A549 (cell line): ENCODE data around the gene CHKB. TPM values are rescaled to one million over a fixed set of nuclear protein-coding genes. Genes with fewer than 3 reads are reported as not detected.
A peak's percentile ranks its signal among the peaks of the same experiment; 100 is the strongest.
"Not testable (repeated sequence)": the region's sequence is repeated elsewhere in the genome, so short reads cannot be mapped to it uniquely, and the experiment has no call there.

ENCODE experiments used
- ATAC-seq, 2 experiments: fragments of 200-7000 bp in 1 of 2; fragments of >200 bp in 1 of 2; cut with Nextera tagmentation in 1 of 2; cut with Tn5 transposase in 1 of 2; 3 replicates each; pipeline versions ENCODE4 v1.8.0 to v1.9.1; 2018 to 2020; ENCODE audit warnings: mild to moderate bottlenecking in 1 of 2, moderate library complexity in 1 of 2
- CTCF ChIA-PET: fragments of 300-600 bp; sonication (Branson Sonifier 250); formaldehyde crosslinking; extraction: SDS; loops from one replicate; lab custom pipeline; 2021; ENCODE audit warnings: antibody characterized with exemption, inconsistent platforms; lab: Yijun Ruan, JAX
- POLR2A ChIA-PET: fragments of 350-600 bp; formaldehyde crosslinking; extraction: SDS; loops from one replicate; lab custom pipeline; 2021; ENCODE audit warnings: antibody characterized with exemption, inconsistent platforms; lab: Yijun Ruan, JAX
- DNase-seq, 2 experiments: peaks; one replicate each; pipeline versions ENCODE4 v3.0.0 to v3.0.0-alpha.2; 2011 to 2016; ENCODE audit warnings: low read depth in 1 of 2, low spot score in 1 of 2
- FAIRE-seq: peaks from 2 replicates; lab custom pipeline; 2011; peaks lifted over from hg19 to GRCh38; lab: Jason Lieb, UNC
- H3K27ac ChIP-seq, 2 experiments: fragments of >200 bp; sonication (Bioruptor Twin); formaldehyde crosslinking; 3 replicates each; pipeline ENCODE4 v1.5.1; 2016 to 2017
- H3K4me1 ChIP-seq: fragments of >200 bp; sonication (Bioruptor Twin); formaldehyde crosslinking; 3 replicates; pipeline ENCODE4 v1.6.1; 2016
- H3K4me2 ChIP-seq: fragments of >200 bp; sonication (Bioruptor Twin); formaldehyde crosslinking; 3 replicates; pipeline ENCODE4 v1.6.1; 2016
- H3K4me3 ChIP-seq: fragments of >200 bp; sonication (Bioruptor Twin); formaldehyde crosslinking; 3 replicates; pipeline ENCODE4 v1.5.1; 2016
- H3K9me3 ChIP-seq: fragments of >200 bp; sonication (Bioruptor Twin); formaldehyde crosslinking; 3 replicates; pipeline ENCODE4 v1.6.1; 2016
- BHLHE40 ChIP-seq: IDR thresholded peaks from 2 replicates; pipeline ENCODE4 v1.6.1; 2012; ENCODE audit warnings: low read depth, low read length, inconsistent platforms
- CBX2 ChIP-seq: fragments of 200-600 bp; sonication (generic); IDR thresholded peaks from 2 replicates; pipeline ENCODE4 v1.6.1; 2016; ENCODE audit warnings: low read depth, mild to moderate bottlenecking, borderline replicate concordance
- EHF ChIP-seq: fragments of 250-450 bp; sonication (Bioruptor Pico); IDR thresholded peaks from 2 replicates; pipeline ENCODE4 v1.5.0; 2020; ENCODE audit warnings: mild to moderate bottlenecking
- EHMT2 ChIP-seq: fragments of 200-600 bp; sonication (generic); IDR thresholded peaks from 2 replicates; pipeline ENCODE4 v1.6.1; 2016; ENCODE audit warnings: antibody characterized with exemption, low read depth, mild to moderate bottlenecking, moderate library complexity
- FOSB ChIP-seq: fragments of 250-450 bp; sonication (Bioruptor Pico); IDR thresholded peaks from 2 replicates; pipeline ENCODE4 v1.5.0; 2020; ENCODE audit warnings: mild to moderate bottlenecking, moderate library complexity
- FOXS1 ChIP-seq: fragments of 250-450 bp; sonication (Bioruptor Pico); IDR thresholded peaks from 2 replicates; pipeline ENCODE4 v1.5.0; 2020; ENCODE audit warnings: mild to moderate bottlenecking, moderate library complexity
- JUN ChIP-seq, 2 experiments: fragments of >200 bp; sonication (Bioruptor Twin); formaldehyde crosslinking; IDR thresholded peaks; 2 replicates in 1 of 2; 3 replicates in 1 of 2; pipeline ENCODE4 v1.6.1; 2016 to 2017
- NR3C1 ChIP-seq: fragments of >200 bp; sonication (Bioruptor Twin); formaldehyde crosslinking; IDR thresholded peaks from 3 replicates; pipeline ENCODE4 v1.6.1; 2017
- PHF8 ChIP-seq: fragments of 200-600 bp; sonication (generic); IDR thresholded peaks from 2 replicates; pipeline ENCODE4 v1.6.1; 2016; ENCODE audit warnings: low read depth, mild to moderate bottlenecking, antibody characterized with exemption, moderate library complexity, borderline replicate concordance
- RCOR1 ChIP-seq: fragments of 150-350 bp; IDR thresholded peaks from 2 replicates; pipeline ENCODE4 v1.6.1; 2014; ENCODE audit warnings: antibody characterized with exemption, low read length, low read depth
- RFX5 ChIP-seq: fragments of 450-650 bp; IDR thresholded peaks from 2 replicates; pipeline ENCODE4 v1.7.1; 2014; ENCODE audit warnings: antibody characterized with exemption, mild to moderate bottlenecking, moderate library complexity
- SMC3 ChIP-seq: fragments of >200 bp; sonication (Bioruptor Twin); formaldehyde crosslinking; IDR thresholded peaks from 3 replicates; pipeline ENCODE4 v1.6.1; 2018; ENCODE audit warnings: inconsistent platforms
- WGBS: methylation state at CpG from one replicate; pipeline ENCODE4 v1.1.6; 2017; ENCODE audit errors: missing lambda C conversion rate; 5-methylcytosine and 5-hydroxymethylcytosine counted together
- polyA plus RNA-seq, 4 experiments: library from polyadenylated mRNA; depleted of rRNA in 3 of 4; stranded (reverse); fragments of >200 nt; fragmentation: RNase III in 1 of 4; extraction: RNeasy Plus Mini Kit Qiagen cat#74134 plus additional on column Dnase treatment in 1 of 4; gene quantifications; 2 replicates in 3 of 4; 3 replicates in 1 of 4; pipeline ENCODE4 v1.2.3, GENCODE V29; 2011 to 2017
- TF ChIP-seq, protein P1 (sequence below): fragments of >200 bp; sonication (Bioruptor Twin); formaldehyde crosslinking; IDR thresholded peaks from 3 replicates; pipeline ENCODE4 v1.5.1; 2016
- TF ChIP-seq, protein P2 (sequence below): fragments of >200 bp; sonication (Bioruptor Twin); formaldehyde crosslinking; IDR thresholded peaks from 3 replicates; pipeline ENCODE4 v1.6.1; 2016

CHKB gene
- polyA plus RNA-seq, 2 of the 4 experiments (the other 2 are of a cell fraction), result 16.4 to 25.8 TPM

DNA sequence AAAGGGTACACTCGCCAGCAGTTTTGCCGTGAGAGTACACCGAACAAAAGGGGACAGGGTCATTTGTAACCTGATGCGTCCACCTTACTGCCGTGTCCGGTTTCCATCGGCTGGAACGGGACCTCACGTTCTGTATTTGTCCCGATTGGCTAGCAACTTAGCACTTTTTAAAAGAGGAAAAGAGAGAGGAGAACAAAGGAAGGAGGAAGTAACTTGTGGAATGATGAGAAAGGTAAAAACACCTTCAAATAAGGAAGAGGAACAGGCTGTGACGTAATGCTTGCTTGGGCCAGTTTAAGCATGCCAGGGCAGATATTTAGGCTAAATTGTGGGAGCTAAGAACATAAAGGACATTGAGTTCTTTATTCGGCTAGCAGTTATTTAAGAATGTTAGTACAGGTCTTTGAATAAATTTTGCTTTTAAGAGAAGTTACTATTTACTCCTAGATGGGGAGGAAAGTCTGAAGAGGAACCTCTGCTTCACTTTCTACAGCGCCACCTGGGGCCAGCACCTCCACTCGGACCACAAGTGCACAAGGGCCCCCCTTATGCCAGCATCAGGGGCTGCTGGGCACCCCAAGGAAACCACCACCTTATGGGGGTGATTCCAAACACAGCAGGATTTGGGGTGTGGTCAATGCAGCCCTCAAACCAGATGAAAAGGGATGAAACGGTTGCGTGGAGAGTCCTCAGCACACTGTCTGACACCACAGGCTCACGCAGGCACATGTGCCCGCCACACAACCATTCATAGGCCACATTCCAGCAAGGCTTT lies 39.5 kb upstream of the CHKB start:
- no peak for ATAC-seq
- TF ChIP-seq FOXS1 (CRISPR knock-in tag), result no peak
- TF ChIP-seq, protein P1, sequence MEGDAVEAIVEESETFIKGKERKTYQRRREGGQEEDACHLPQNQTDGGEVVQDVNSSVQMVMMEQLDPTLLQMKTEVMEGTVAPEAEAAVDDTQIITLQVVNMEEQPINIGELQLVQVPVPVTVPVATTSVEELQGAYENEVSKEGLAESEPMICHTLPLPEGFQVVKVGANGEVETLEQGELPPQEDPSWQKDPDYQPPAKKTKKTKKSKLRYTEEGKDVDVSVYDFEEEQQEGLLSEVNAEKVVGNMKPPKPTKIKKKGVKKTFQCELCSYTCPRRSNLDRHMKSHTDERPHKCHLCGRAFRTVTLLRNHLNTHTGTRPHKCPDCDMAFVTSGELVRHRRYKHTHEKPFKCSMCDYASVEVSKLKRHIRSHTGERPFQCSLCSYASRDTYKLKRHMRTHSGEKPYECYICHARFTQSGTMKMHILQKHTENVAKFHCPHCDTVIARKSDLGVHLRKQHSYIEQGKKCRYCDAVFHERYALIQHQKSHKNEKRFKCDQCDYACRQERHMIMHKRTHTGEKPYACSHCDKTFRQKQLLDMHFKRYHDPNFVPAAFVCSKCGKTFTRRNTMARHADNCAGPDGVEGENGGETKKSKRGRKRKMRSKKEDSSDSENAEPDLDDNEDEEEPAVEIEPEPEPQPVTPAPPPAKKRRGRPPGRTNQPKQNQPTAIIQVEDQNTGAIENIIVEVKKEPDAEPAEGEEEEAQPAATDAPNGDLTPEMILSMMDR, result peak; percentile 34
- TF ChIP-seq, all 56 proteins: peak for 1
- DNase-seq (no peak), FAIRE-seq (no peak)
- Histone ChIP-seq H3K27ac (no peak overlapping the region), H3K4me2 (peak overlapping the region; percentile 99), H3K4me1 (peaks cover 13% of the 10 kb centered on the region), H3K4me3 (no peak overlapping the region), H3K9me3 (no peaks in the 10 kb centered on the region)
- ChIA-PET CTCF (interaction anchor here (1.2 to 2.8 kb wide), 6 partner anchors 13 to 214 kb away, joined by 3 to 26 read pairs (median 8); partner anchors contain the start of genes KLHDC7B and SCO2), POLR2A (interaction anchor here (1.8 kb wide), 1 partner anchor 96 kb away, joined by 10 read pairs; the partner anchor contains the start of gene SCO2)
- WGBS, result 58% methylated on average over 15 of the region's 18 CpGs

DNA sequence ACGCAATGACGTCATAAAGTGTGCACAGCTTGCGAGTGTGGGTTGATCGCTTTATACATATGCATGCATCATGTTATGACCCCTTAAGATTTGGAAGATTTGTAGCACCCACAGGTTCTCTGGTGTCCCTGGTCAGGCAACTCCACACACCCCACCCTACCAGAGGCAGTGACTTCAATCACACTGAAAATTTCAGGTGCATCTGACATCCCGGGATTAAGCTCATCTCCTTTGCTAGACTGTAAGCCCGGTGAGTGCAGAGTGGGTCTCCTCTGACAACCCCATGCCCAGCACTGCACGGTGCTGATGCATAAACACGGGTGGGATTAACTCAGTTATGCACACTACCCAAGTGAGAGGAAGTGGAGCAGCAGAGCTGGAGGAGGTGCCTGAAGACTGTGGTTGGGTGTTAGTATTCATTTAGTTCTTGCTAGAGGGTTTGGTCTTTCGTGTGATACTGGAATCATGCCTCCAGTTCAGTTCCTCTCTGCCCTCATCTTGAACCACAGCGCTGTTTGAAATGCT lies 38.8 kb upstream of the CHKB start:
- H3K4me1 ChIP-seq, result peaks cover 9% of the 10 kb centered on the region; the same call in 2 of the 3 replicates
- DNase-seq, result no peak
- ChIA-PET POLR2A (interaction anchor here (1.8 kb wide), 1 partner anchor 96 kb away, joined by 10 read pairs; the partner anchor contains the start of gene SCO2), CTCF (interaction anchor here (0.6 to 2.9 kb wide), 21 partner anchors 9 to 466 kb away, joined by 3 to 26 read pairs (median 6); partner anchors contain the start of genes KLHDC7B and SCO2)
- peak; percentile 15 to 18; a peak in 2 of 6 replicates for ATAC-seq
- peak overlapping the region; percentile 43 for H3K4me3 ChIP-seq
- H3K9me3 ChIP-seq, result no peaks in the 10 kb centered on the region
- TF ChIP-seq RCOR1, result no peak
- TF ChIP-seq EHMT2, result no peak
- no peak for TF ChIP-seq EHF (CRISPR knock-in tag)
- TF ChIP-seq CBX2, result no peak
- TF ChIP-seq, protein P1, result no peak
- TF ChIP-seq, protein P2, sequence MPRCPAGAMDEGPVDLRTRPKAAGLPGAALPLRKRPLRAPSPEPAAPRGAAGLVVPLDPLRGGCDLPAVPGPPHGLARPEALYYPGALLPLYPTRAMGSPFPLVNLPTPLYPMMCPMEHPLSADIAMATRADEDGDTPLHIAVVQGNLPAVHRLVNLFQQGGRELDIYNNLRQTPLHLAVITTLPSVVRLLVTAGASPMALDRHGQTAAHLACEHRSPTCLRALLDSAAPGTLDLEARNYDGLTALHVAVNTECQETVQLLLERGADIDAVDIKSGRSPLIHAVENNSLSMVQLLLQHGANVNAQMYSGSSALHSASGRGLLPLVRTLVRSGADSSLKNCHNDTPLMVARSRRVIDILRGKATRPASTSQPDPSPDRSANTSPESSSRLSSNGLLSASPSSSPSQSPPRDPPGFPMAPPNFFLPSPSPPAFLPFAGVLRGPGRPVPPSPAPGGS, result no peak
- no peak for TF ChIP-seq SMC3
- no peak for TF ChIP-seq PHF8
- WGBS, result 13% methylated on average over 8 of the region's 10 CpGs
- peak overlapping the region; percentile 99 for H3K4me2 ChIP-seq
- no peak for FAIRE-seq
- no peak overlapping the region for H3K27ac ChIP-seq

DNA sequence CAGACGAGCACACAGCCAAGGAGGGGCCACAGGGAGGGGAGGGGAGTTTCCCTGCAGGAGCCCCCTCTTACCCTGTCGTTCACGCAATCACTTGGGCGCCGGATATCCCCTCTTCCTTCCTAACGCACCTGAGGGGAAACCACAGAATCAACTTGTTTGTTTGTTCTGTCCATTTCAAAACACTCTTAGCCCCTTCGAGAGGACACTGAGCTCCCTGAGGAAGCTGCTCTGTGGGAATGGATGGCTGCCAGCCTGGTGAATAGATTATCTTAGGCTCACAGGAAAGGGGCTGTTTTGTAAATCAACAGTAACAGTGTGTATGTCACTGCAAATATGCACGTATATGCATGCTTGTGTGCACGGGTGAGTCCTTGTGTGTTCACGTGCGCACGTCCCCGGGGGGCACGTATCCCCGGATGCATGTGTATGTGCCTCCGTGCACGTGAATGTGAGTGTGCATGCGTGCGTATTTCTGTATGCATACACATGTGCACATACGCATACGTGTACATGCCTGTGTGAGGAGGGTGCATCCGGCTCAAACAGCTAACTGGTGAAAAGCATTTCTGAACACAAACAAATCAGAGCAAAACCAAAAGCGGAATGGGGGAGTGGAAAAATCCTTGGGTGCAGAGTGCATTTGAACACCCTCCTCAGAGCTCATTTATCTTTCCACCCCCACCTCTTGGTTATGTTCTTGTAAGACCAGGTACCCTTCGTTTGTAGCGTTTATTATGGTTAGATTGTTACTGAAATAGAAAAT lies 38.1 kb upstream of the CHKB start:
- H3K4me3 ChIP-seq, result peak overlapping the region; percentile 43
- POLR2A ChIA-PET, result interaction anchor here (0.7 to 1.8 kb wide), 2 partner anchors 95 to 368 kb away, joined by 3 to 10 read pairs; partner anchors contain the start of gene SCO2
- no peaks in the 10 kb centered on the region for H3K9me3 ChIP-seq
- H3K4me1 ChIP-seq, result peaks cover 9% of the 10 kb centered on the region; the same call in 2 of the 3 replicates
- peak in 1 of 2 experiments; percentile 46 for DNase-seq
- H3K4me2 ChIP-seq, result peak overlapping the region; percentile 99
- H3K27ac ChIP-seq, result peak overlapping the region in 1 of 2 experiments; percentile 4; a peak in 2 of 6 replicates
- TF ChIP-seq FOSB (no peak), BHLHE40 (no peak), NR3C1 (no peak), JUN (IDR thresholded peaks at IDR 0.05) (no peak), RFX5 (no peak)
- TF ChIP-seq, all 56 proteins: peak for 0
- ATAC-seq (peak; percentile 85 to 93), FAIRE-seq (no peak)
- WGBS, result under 1% methylated on average over 18 of the region's 25 CpGs
- CTCF ChIA-PET, result interaction anchor here (0.6 to 2.9 kb wide), 39 partner anchors 9 to 465 kb away, joined by 3 to 26 read pairs (median 3); partner anchors contain the start of genes KLHDC7B, MIOX, SCO2 and TUBGCP6

DNA sequence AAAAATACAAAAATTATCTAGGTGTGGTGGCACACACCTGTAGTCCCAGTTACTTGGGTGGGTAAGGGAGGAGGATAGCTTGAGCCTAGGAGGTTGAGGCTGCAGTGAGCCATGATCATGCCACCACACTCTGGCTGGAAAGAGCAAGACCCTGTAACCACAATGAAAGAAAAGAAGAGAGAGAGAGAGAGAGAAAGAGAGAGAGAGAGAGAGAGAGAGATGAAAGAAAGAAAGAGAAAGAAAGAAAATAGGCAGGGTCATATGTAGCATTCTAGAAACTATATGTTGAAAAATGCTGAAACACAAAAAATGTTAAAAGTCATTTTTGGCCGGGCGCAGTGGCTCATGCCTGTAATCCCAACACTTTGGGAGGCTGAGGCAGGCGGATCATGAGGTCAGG lies 31.6 kb upstream of the CHKB start:
- H3K4me2 ChIP-seq, H3K4me1 ChIP-seq, CTCF ChIA-PET, H3K27ac ChIP-seq, H3K9me3 ChIP-seq, H3K4me3 ChIP-seq, FAIRE-seq, ATAC-seq, POLR2A ChIA-PET, DNase-seq: not testable (repeated sequence)
- 67% methylated on average over 3 of the region's 3 CpGs for WGBS
